Activated CD8-positive, alpha-beta memory T cell treated with anti-CD3 and anti-CD28 coated beads, Interleukin-2, amount 50 U/mL, for 4 hours (primary cell): Measurements from ENCODE around the gene ERGIC1.
"Not testable (repeated sequence)": the region's sequence is repeated elsewhere in the genome, so short reads cannot be mapped to it uniquely, and the experiment has no call there.

Experiments used
- DNase-seq: peaks from one replicate; pipeline ENCODE4 v3.0.0-alpha.2; 2020

The ERGIC1 gene

DNA sequence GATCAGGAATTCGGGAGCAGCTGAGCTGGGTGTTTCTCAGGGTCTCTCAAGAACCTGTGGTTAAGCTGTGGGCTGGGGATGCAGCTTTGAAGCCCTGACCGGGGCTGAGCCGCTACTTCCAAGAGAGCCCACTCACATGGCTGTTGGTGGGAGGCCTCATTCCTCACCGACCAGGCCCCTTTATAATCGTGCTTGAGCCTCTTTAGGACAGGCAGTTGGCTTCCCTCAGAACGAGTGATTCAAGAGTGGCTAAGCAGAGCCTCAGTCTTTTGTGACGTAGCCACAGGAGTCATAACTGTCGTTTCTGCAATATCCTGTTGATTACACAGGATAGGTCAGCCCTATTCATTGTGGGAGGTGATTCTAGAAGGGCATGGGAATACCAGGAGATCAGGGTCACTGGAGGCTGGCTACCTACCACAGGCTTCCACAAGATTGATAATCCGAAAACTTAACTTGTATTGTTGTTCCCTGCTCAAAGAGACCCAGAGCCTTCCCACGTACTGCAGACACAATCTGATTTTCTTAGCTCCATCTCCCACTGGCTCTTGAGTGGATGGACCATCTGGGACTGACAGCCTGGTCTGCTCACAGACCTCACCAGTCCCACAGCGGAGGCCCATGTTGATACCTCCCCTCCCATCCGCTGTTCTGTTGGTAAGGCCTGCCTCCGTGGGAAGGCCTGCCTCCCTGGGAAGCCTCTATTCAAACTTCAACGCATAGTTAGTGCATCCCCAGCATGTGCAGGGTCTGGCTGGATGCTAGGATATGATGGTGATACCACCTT is 3.0 kb upstream of the ERGIC1 start:
- no peak for DNase-seq

DNA sequence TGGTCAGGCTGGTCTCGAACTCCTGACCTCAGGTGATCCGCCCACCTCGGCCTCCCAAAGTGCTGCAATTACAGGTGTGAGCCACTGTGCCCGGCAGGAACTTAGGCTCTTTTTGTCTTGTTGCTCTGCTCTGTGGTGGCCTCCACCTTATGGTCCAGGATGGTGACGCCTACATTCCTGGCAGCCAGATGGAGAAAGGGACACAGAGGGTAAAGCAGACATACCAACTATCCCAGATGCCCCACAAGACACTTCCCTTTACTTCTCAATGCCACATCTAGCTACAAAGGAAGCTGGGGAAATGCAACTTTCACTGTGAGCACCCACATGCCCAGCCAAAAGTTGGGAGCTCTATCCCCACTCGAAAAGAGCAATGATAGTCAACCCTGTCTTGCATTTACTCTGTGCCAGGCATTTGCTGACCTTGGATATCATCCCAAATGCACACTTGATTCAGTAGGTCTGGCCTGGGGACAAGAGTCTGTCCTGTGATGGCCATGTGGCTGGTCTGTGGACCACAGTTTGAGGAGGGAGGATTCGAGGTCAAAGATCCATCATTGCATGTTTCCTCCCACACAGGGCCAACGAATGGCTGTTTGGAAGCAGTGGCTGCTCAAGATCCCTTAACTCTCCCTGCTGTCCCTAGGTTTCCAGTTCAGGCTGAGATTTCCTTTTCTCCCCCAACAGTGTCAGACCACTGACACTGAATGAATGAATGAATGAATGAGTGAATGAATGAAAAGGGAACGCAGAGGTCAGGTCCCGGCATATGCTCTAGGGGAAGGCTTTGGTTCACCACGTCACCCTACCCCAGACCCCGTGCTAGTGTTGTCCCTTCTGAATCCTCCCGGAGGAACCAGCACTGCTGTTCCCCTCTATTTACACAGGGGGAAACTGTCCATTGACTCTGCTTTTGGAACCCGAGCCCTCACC is 1.4 kb upstream of the ERGIC1 start:
- no peak for DNase-seq

DNA sequence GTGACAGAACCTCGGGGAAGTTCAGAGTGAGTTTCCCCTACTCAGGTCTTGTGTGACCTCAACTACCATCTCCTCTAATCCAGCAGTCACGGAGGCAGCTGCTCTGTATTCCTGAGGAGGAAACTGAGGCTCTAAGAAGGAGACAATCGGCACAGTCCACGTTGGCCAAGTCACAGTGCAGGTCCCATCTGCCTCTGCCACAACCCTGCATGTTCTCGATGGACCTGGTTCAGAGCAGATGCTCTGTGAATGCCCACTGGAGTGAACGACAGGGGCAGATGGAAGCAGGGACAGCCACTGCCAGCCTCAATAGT is 722 bp upstream of the ERGIC1 start:
- DNase-seq: no peak

DNA sequence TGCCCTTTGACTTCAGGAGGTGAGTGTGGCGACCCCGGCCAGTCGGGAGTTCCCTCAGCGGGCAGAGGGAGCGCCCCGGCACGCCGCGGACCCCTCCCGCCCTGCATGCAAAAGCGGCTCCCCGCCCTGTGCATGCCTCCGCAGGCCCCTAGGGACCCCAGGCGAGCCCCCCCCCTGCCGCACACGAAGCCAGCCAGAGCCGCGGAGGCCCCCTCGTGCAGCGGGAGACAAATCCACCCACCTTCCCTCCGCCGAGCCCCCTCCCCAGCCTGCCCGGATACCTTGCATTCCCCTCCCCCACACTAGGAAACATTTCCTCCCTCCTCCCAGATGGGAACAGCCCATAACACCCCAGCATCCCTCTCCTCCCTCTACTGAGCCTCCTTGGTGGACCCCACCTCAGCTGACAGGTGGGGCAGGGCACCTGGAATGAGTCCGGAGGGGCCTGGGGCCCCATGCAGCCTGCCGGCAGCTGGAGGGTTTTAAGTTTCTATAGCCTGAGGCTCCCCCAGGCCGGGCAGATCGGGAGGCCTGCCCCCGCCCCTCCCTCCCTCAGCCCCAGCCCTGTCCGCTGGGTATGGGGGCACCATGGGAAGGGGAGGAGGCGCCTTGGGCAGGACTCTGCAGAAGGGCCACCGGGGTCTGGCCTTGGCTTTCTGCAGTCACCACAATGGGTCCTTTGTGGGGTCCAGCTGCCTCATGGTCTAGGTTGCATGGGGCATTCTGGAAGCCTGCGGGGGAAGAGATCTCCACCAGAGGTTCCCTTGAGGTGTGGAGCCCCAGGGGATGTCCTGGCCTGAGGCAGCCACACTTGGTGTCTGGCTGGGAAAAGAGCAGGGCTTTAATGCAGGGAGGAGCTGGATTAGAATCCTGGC is 601 bp downstream of the ERGIC1 start:
- no peak for DNase-seq

GRCh38 chr5:172835290-172835993 is 1.4 kb downstream of the ERGIC1 start:
- no peak for DNase-seq

DNA sequence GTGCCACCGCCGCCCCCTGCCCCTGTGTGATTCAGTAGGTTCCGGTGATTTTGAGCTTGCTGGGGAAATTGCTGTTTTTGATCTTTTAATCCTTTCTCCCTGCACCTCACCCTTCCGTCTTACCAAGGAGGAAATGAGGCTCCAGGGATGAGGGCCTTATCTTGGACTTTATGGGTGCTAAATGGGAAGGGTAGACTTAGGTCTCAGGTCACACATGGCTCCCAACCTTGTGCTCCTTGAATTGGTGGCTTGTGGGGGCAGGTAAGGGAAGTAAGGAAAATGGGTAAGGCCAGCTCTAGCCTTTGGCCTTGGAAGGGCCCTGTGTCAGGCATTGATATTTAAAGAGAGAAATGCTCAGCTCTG is 1.9 kb downstream of the ERGIC1 start:
- no peak for DNase-seq

GRCh38 chr5:172837640-172838039 is 3.6 kb downstream of the ERGIC1 start:
- DNase-seq: peak; percentile 24

DNA sequence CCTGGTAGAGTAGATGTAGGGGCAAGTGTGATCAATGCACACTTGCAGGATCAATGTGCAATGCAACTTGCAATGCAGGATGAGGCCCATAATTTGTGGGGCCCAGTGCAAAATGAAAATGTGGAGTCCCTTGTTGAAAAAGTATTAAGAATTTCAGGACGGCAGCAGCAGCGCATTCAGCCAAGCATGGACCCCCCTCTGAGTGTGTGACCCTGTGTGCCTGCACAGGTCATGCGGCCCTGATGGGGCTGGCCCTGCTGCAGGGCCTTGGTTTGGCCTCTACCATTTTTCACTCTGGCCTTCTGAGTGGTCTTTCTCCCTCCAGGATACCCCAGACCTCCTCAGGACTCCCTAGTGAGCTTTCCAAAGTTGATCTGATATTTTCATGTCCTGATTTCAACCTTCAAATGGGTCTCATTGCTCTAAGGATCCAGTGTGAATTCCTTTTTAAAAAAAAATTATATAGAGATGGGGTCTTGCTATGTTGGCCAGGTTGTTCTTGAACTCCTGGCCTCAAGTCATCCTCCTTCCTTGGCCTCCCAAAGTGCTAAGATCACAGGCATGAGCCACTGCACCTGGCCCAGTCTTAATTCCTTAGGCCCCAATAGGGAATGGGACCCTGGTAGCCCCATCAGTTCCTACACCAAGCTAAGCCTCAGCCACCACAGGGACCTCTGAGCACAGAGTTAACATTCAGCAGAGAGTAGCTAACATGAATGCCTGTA is 4.3 kb downstream of the ERGIC1 start:
- no peak for DNase-seq

GRCh38 chr5:172839669-172840431 is 5.8 kb downstream of the ERGIC1 start:
- no peak for DNase-seq

GRCh38 chr5:172840432-172841154 is 6.5 kb downstream of the ERGIC1 start:
- DNase-seq: no peak

GRCh38 chr5:172841256-172841655 is 7.2 kb downstream of the ERGIC1 start:
- no peak for DNase-seq

GRCh38 chr5:172843825-172844576 is 9.9 kb downstream of the ERGIC1 start:
- no peak for DNase-seq

- no peak for DNase-seq
Measured at GRCh38 chr5:172844577-172844838, 10.5 kb downstream of the ERGIC1 start.

- no peak for DNase-seq
Measured at GRCh38 chr5:172845154-172845553, 11.1 kb downstream of the ERGIC1 start.

DNA sequence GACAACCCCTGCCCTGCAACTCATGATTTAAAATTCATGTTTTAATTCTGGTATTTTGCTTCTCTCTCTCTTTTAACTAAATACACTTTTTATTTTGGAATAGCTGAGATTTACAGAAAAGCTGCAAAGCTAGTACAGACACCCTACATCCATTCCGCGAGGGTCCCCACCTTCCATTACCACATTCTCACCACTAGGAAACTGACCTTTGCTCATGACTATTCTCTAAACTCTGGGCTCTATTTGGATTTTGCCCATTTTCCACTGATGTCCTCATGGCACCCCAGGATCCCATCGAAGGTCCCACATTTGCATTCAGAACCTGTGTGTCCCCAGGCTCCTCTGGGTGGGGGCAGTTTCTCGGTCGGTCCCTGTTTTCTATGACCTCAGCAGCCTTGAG is 11.5 kb downstream of the ERGIC1 start:
- DNase-seq: no peak

DNA sequence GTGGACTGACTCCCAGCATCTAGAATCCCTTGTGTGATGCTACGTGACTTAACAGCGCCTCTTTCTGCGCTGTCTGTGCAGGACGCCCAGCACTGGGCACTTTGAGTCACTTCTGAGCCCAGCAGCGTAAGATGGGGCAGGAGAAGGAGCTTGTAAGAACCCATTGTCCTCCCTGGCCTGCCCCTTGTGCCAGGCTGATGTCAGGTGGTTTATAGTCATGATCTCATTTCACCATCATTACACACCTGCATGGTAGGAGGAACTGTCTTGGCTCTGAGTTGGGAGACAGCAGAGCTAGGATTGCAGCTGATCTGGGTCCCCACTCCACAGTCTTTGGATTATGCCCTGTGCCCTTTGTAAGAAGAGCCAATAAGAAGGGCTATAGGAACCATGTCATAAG is 12.2 kb downstream of the ERGIC1 start:
- no peak for DNase-seq

DNA sequence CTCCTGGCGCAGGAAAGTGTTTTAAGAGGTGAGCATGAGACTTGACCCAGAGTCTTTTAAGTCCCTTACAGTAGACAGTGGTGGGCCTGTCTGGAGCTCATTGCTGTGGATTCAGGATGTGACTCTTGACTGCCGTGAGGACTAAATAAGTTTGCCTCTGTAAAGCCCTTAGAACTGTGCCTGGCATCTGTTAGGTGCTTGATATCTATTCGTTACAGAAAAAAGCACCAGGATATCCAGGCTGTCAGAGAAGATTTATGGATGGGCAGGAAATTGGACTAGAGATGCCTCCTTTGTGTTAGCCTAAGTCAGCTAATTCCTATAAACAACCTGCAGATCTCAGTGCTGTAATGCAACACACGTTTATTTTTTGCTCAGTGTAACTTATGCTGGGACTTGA is 12.6 kb downstream of the ERGIC1 start:
- DNase-seq: no peak

GRCh38 chr5:172847584-172847983 is 13.5 kb downstream of the ERGIC1 start:
- DNase-seq: not testable (repeated sequence)

DNA sequence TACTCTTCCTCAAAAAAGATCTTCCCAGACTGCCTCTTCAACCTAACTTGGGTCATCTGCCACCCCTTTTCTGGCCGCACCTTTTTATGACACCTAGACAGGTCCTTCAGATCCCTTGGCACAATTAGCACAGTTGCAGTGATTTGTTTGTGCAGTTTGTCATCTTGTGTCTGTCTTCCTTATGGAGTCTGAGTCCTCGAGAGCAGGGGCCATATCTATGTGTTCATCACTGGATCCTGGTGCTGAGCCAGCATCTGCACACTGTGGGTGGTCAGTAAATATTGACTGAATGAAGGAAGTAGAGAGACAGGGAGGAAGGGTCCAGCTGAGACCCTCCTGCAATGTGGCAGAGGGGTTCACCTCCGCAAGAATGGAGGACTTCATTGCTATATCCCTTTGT is 14.4 kb downstream of the ERGIC1 start:
- DNase-seq: no peak
